ENCODE results near the gene XRCC4. TPM values are rescaled to one million over a fixed set of nuclear protein-coding genes. Genes with fewer than 3 reads are reported as not detected.

XRCC4 gene
- polyA plus RNA-seq, 1 donor from 2014 or later, result 22.9 TPM

DNA sequence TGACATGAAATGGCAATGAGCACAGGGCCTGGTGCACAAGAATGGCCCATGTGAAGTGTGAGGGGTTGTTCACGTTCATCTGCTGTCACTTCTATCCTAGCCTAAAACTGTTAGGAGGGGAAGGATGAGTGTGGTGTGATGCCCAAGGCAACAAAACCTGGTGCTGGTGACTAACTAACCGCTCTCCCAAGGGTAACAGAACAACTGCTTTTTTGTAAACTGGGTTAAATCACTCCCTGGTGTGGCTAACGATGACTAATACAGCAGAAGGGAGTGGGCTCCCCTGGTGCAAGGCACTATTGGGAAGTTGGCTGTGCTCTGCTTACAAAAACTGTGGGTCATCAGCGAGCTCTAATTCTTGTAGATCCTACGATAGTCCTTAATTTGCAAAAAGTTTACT, 291.0 kb downstream of the XRCC4 start:
- no peaks in the 10 kb centered on the region for H3K9me3 ChIP-seq (ENCODE audit: low read length)
- H3F3A ChIP-seq (ENCODE audit: insufficient read depth, low read length, poor library complexity, severe bottlenecking), result no peaks in the 10 kb centered on the region
- H3K4me2 ChIP-seq (ENCODE audit: low read length), result no peak overlapping the region
- no peak overlapping the region for H3K4me3 ChIP-seq (ENCODE audit: low read length)
- H3K9ac ChIP-seq (ENCODE audit: low read length), result no peak overlapping the region
- H3K79me2 ChIP-seq (replicated peaks; ENCODE audit: insufficient read depth, low read length), result no peaks in the 10 kb centered on the region
- no peak for TF ChIP-seq EP300 (conservative IDR thresholded peaks at IDR 0.05; ENCODE audit: poor library complexity, severe bottlenecking)
- no peak for TF ChIP-seq TAF1 (IDR thresholded peaks at IDR 0.05; ENCODE audit: low read depth)
- TF ChIP-seq RAD21 (conservative IDR thresholded peaks at IDR 0.05), result no peak
- TF ChIP-seq MXI1 (conservative IDR thresholded peaks at IDR 0.05; ENCODE audit: poor library complexity, severe bottlenecking), result no peak
- no peak for TF ChIP-seq EZH2 (IDR thresholded peaks at IDR 0.05; ENCODE audit: borderline replicate concordance, insufficient read depth, low read length, poor library complexity, severe bottlenecking)
- TF ChIP-seq POLR2AphosphoS5 (IDR thresholded peaks at IDR 0.05), result no peak
- TF ChIP-seq SMC3 (conservative IDR thresholded peaks at IDR 0.05; ENCODE audit: poor library complexity), result no peak
- TF ChIP-seq, protein P1, sequence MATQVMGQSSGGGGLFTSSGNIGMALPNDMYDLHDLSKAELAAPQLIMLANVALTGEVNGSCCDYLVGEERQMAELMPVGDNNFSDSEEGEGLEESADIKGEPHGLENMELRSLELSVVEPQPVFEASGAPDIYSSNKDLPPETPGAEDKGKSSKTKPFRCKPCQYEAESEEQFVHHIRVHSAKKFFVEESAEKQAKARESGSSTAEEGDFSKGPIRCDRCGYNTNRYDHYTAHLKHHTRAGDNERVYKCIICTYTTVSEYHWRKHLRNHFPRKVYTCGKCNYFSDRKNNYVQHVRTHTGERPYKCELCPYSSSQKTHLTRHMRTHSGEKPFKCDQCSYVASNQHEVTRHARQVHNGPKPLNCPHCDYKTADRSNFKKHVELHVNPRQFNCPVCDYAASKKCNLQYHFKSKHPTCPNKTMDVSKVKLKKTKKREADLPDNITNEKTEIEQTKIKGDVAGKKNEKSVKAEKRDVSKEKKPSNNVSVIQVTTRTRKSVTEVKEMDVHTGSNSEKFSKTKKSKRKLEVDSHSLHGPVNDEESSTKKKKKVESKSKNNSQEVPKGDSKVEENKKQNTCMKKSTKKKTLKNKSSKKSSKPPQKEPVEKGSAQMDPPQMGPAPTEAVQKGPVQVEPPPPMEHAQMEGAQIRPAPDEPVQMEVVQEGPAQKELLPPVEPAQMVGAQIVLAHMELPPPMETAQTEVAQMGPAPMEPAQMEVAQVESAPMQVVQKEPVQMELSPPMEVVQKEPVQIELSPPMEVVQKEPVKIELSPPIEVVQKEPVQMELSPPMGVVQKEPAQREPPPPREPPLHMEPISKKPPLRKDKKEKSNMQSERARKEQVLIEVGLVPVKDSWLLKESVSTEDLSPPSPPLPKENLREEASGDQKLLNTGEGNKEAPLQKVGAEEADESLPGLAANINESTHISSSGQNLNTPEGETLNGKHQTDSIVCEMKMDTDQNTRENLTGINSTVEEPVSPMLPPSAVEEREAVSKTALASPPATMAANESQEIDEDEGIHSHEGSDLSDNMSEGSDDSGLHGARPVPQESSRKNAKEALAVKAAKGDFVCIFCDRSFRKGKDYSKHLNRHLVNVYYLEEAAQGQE (IDR thresholded peaks at IDR 0.05; ENCODE audit: borderline replicate concordance), result no peak
- TF ChIP-seq, protein P2, sequence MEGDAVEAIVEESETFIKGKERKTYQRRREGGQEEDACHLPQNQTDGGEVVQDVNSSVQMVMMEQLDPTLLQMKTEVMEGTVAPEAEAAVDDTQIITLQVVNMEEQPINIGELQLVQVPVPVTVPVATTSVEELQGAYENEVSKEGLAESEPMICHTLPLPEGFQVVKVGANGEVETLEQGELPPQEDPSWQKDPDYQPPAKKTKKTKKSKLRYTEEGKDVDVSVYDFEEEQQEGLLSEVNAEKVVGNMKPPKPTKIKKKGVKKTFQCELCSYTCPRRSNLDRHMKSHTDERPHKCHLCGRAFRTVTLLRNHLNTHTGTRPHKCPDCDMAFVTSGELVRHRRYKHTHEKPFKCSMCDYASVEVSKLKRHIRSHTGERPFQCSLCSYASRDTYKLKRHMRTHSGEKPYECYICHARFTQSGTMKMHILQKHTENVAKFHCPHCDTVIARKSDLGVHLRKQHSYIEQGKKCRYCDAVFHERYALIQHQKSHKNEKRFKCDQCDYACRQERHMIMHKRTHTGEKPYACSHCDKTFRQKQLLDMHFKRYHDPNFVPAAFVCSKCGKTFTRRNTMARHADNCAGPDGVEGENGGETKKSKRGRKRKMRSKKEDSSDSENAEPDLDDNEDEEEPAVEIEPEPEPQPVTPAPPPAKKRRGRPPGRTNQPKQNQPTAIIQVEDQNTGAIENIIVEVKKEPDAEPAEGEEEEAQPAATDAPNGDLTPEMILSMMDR (IDR thresholded peaks at IDR 0.05; ENCODE audit: poor library complexity, severe bottlenecking), result no peak
- no peaks in the 10 kb centered on the region for H3K27me3 ChIP-seq (ENCODE audit: insufficient read depth, low read depth, low read length)
- H2AFZ ChIP-seq (ENCODE audit: low read depth, low read length), result no peak overlapping the region
- H3K27ac ChIP-seq (ENCODE audit: low read length), result no peak overlapping the region
- no peaks in the 10 kb centered on the region for H3K36me3 ChIP-seq (ENCODE audit: insufficient read depth, low read length)
- H4K20me1 ChIP-seq (ENCODE audit: insufficient read depth), result no peaks in the 10 kb centered on the region
- no peaks in the 10 kb centered on the region for H3K9me2 ChIP-seq (ENCODE audit: insufficient read depth, low read length)

DNA sequence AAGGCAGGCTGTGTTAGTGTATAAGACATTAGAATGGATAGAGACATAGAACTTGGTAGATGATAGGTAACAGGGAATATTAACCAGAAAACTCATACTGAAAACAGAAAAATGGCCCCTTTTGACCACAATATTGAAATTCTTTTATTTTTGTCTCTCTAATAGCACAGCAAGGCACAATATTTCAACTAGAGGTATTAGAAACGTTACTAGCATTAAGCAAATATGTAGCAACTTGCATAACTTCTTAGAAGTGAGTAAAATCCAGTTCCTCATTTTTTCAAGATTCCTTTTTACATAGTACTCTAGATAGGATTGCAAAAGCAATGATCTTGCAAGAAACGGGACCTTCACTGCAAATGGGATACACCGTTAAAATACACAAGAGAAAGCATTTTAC, 291.5 kb downstream of the XRCC4 start:
- Histone ChIP-seq H3K9me2 (ENCODE audit: insufficient read depth, low read length) (no peaks in the 10 kb centered on the region), H3K9me3 (ENCODE audit: low read length) (no peaks in the 10 kb centered on the region), H3K4me2 (ENCODE audit: low read length) (no peak overlapping the region), H3K27me3 (ENCODE audit: insufficient read depth, low read depth, low read length) (no peaks in the 10 kb centered on the region), H3K27ac (ENCODE audit: low read length) (no peak overlapping the region), H2AFZ (ENCODE audit: low read depth, low read length) (no peak overlapping the region), H3K79me2 (replicated peaks; ENCODE audit: insufficient read depth, low read length) (no peaks in the 10 kb centered on the region), H4K20me1 (ENCODE audit: insufficient read depth) (no peaks in the 10 kb centered on the region), H3K9ac (ENCODE audit: low read length) (no peak overlapping the region), H3F3A (ENCODE audit: insufficient read depth, low read length, poor library complexity, severe bottlenecking) (no peaks in the 10 kb centered on the region), H3K4me3 (ENCODE audit: low read length) (no peak overlapping the region), H3K36me3 (ENCODE audit: insufficient read depth, low read length) (no peaks in the 10 kb centered on the region)
- no peak for TF ChIP-seq POLR2AphosphoS5 (IDR thresholded peaks at IDR 0.05)
- TF ChIP-seq EZH2 (IDR thresholded peaks at IDR 0.05; ENCODE audit: borderline replicate concordance, insufficient read depth, low read length, poor library complexity, severe bottlenecking), result no peak
- TF ChIP-seq EP300 (conservative IDR thresholded peaks at IDR 0.05; ENCODE audit: poor library complexity, severe bottlenecking), result no peak
- no peak for TF ChIP-seq SMC3 (conservative IDR thresholded peaks at IDR 0.05; ENCODE audit: poor library complexity)
- no peak for TF ChIP-seq MXI1 (conservative IDR thresholded peaks at IDR 0.05; ENCODE audit: poor library complexity, severe bottlenecking)
- TF ChIP-seq, protein P2 (IDR thresholded peaks at IDR 0.05; ENCODE audit: poor library complexity, severe bottlenecking), result no peak
- TF ChIP-seq, protein P1 (IDR thresholded peaks at IDR 0.05; ENCODE audit: borderline replicate concordance), result no peak
- no peak for TF ChIP-seq RAD21 (conservative IDR thresholded peaks at IDR 0.05)
- no peak for TF ChIP-seq TAF1 (IDR thresholded peaks at IDR 0.05; ENCODE audit: low read depth)
